GM10266 (cell line): ENCODE results near the gene MROH8.
A peak's percentile ranks its signal among the peaks of the same experiment; 100 is the strongest.

Experiments used
- DNase-seq: peaks from one replicate; pipeline ENCODE4 v3.0.0; 2012; ENCODE audit errors: extremely low spot score
- CTCF ChIP-seq: IDR thresholded peaks from 2 replicates; pipeline ENCODE4 v1.5.1; 2012; ENCODE audit warnings: mild to moderate bottlenecking, low read depth; ENCODE audit not compliant: control insufficient read depth, insufficient read depth; ENCODE audit errors: missing control alignments

Gene MROH8

GRCh38 chr20:37205794-37206193 lies 26.4 kb upstream of the MROH8 start:
- no peak for DNase-seq
- no peak for TF ChIP-seq CTCF

DNA sequence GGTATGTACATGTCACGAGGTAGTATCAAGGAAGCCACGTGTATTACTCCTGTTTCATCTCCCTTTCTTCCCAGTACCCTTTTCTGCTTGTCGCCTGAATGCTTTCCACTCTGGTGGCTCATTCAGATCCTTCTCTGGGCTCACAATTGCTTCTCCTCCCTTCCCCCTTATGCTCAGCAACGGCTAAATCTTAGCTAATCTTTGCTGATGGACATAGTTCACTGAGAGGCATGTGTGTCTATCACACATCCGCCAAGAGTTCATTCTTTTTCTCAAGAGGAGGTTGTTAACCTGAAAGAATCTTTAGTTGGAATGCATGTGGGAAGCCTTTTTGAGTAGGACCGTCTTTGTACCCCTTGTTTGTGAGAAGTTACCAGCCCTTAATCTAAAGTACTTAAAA lies 25.8 kb upstream of the MROH8 start:
- TF ChIP-seq CTCF, result no peak
- DNase-seq, result no peak

DNA sequence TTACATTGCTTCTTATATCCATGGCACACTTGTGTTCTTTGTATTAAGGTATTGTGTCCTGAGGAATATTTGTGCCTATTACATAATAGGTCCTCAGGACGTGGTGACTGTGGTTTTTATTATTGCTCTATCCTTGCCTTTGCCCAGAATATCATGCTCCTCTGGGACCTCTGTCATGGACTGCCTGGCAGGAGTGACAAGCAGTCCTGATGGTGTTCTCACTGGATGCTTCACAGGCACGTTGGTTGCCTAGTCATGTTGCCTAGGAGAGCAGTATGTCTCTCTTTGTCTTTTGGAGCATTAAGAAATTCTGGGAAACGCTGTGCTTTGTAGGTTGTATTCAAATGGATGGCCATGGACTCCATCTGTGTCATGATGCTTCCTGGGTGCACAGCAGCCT lies 24.7 kb upstream of the MROH8 start:
- no peak for TF ChIP-seq CTCF
- no peak for DNase-seq

DNA sequence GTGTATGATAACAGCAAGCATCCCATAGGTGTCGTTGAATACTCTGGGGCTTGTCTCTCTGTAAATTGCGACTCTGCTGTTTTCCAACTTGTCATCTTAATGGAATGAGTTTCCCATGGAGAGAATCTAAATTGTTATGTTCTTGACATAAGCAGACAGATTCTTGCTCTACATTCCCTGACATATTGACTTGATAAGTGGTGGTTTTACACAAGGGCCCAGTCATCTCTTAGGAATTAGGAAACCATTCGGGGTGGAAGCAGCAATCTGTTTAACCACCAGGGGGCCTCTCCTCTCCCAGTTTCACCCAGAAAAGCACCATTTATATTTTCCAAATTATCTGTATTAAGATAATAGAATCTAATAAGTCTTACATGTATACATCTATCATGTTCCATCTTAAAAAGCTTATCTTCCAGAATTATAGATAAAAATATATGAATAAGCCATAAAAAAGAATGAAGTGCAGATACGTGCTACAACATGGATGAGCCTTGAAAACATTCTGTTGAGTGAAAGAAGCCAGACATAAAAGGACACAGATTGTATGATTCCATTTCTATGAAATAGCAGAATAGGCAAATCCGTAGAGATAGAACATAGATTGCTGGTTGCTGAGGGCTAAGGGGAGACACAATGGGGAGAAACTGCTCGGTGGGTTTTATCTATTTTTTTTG lies 23.1 kb upstream of the MROH8 start:
- DNase-seq, result no peak
- peak; percentile 65 for TF ChIP-seq CTCF

- DNase-seq, result no peak
- no peak for TF ChIP-seq CTCF
These were observed 22.4 kb upstream of the MROH8 start for GRCh38 chr20:37201827-37202162.

DNA sequence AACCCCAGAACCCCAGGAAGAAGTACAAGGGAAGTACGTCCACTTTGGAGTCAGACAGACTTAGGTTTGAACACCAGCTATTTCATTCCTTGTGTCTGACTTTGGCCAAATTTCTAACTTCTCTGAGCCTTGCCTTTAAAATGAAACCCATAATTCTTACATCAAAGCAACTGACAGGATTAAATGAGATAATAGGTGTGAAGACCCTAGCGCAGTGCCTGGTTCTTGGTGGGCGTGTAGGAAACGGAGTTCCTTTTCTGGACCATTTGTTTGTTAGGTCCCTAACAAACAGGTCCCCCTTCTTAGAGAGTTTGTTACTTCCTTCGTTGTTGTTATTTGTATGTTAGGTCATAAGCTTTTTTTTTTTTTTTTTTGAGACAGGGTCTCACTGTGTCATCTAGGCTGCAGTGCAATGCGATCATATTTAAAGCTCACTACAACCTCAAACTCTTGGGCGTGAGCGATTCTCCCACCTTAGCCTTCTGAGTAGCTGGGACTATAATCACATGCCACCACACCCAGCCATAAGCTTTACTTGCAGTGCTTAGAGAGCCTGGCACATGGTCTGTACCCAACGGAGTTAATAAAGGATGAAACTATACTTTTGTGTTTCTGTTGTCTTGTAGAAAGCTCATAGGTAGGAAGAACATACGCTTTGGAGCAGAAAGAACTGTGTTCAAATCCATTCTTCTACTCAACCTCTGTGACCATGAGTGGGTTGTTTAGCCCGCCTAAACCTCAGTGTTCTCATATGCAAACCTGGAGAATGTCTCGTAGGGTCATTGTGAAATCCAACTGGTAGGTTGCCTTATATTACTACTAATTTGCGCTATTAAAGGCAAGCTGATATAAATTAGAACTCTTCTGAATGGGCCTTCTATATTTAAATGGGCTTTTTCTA lies 21.8 kb upstream of the MROH8 start:
- TF ChIP-seq CTCF, result no peak
- DNase-seq, result no peak

DNA sequence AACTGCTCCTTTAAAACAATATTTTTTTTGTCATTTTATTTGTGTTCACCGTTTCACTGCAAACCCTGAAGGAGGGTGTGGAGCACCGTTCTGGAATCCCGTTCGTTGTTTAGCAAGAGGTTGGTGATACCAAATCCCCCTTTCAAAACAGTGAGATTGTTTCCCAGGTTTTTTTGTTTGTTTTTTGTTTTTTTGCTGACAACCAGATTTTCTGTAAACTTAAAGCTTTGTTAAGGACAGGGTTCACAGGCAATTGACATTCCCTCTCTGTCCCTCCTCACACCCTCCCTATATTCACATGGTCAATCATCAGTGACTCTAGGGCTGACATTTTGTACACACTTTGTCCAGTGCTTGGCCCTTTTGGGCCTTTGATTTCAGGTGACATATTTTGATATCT lies 21.0 kb upstream of the MROH8 start:
- DNase-seq, result no peak

More for the DNA sequence above, 21.0 kb upstream of the MROH8 start:
- no peak for TF ChIP-seq CTCF
